Measurements from ENCODE around the gene FBXL15.

The FBXL15 gene

GRCh38 chr10:102413806-102414561 lies 6.7 kb upstream of the FBXL15 start:
- Histone ChIP-seq H3K23ac (ENCODE audit: low read length) (no peak overlapping the region), H2AK5ac (ENCODE audit: low read length) (no peak overlapping the region), H3K27ac (ENCODE audit: low read depth, low read length) (no peak overlapping the region), H3K4me1 (ENCODE audit: control insufficient read depth in 1 of 2, insufficient read depth in 2 of 2, low read length in 2 of 2) (peaks cover 6 to 8% of the 10 kb centered on the region in 2 experiments), H3K9ac (ENCODE audit: low read length) (no peak overlapping the region), H3K18ac (ENCODE audit: low read length) (no peak overlapping the region), H4K8ac (ENCODE audit: low read depth, low read length) (no peak overlapping the region), H3K4me3 (ENCODE audit: low read depth, low read length) (no peak overlapping the region), H2BK5ac (ENCODE audit: low read depth, low read length, poor library complexity) (no peak overlapping the region), H3K4ac (ENCODE audit: low read depth, low read length) (no peak overlapping the region), H2BK120ac (ENCODE audit: insufficient read depth, low read length, poor library complexity) (no peak overlapping the region), H2AFZ (ENCODE audit: insufficient read depth, low read length, poor library complexity) (no peak overlapping the region), H3K27me3 (ENCODE audit: insufficient read depth, low read length) (peaks cover 37% of the 10 kb centered on the region), H3K79me2 (ENCODE audit: control insufficient read depth, insufficient read depth, low read length, poor library complexity) (no peaks in the 10 kb centered on the region), H3K14ac (ENCODE audit: low read length) (no peak overlapping the region), H4K91ac (ENCODE audit: low read depth, low read length) (no peak overlapping the region), H3K4me2 (ENCODE audit: low read length) (no peak overlapping the region), H3K79me1 (ENCODE audit: low read length) (no peaks in the 10 kb centered on the region), H4K12ac (ENCODE audit: low read depth, low read length) (no peak overlapping the region), H3K36me3 (ENCODE audit: control insufficient read depth in 1 of 2, insufficient read depth in 2 of 2, low read length in 2 of 2) (no peaks in the 10 kb centered on the region), H2BK12ac (ENCODE audit: low read length) (no peak overlapping the region), H3K9me3 (ENCODE audit: insufficient read depth, low read depth, low read length) (peaks cover 8% of the 10 kb centered on the region)
- WGBS (ENCODE audit: extremely low coverage, insufficient coverage, insufficient read length), result no CpG with 5 or more reads among the region's 16 CpGs
- no peak for DNase-seq

- Histone ChIP-seq H2BK12ac (ENCODE audit: low read length) (no peak overlapping the region), H3K4ac (ENCODE audit: low read depth, low read length) (no peak overlapping the region), H3K9ac (ENCODE audit: low read length) (no peak overlapping the region), H3K27ac (ENCODE audit: low read depth, low read length) (no peak overlapping the region), H4K12ac (ENCODE audit: low read depth, low read length) (no peak overlapping the region), H4K91ac (ENCODE audit: low read depth, low read length) (no peak overlapping the region), H3K79me1 (ENCODE audit: low read length) (no peaks in the 10 kb centered on the region), H3K4me2 (ENCODE audit: low read length) (no peak overlapping the region), H2BK120ac (ENCODE audit: insufficient read depth, low read length, poor library complexity) (no peak overlapping the region), H2AK5ac (ENCODE audit: low read length) (no peak overlapping the region), H3K27me3 (ENCODE audit: insufficient read depth, low read length) (peaks cover 31% of the 10 kb centered on the region), H2BK5ac (ENCODE audit: low read depth, low read length, poor library complexity) (no peak overlapping the region), H3K79me2 (ENCODE audit: control insufficient read depth, insufficient read depth, low read length, poor library complexity) (no peaks in the 10 kb centered on the region), H3K23ac (ENCODE audit: low read length) (no peak overlapping the region), H3K18ac (ENCODE audit: low read length) (no peak overlapping the region), H3K4me3 (ENCODE audit: low read depth, low read length) (no peak overlapping the region), H3K14ac (ENCODE audit: low read length) (no peak overlapping the region), H3K36me3 (ENCODE audit: control insufficient read depth in 1 of 2, insufficient read depth in 2 of 2, low read length in 2 of 2) (no peaks in the 10 kb centered on the region), H3K4me1 (ENCODE audit: control insufficient read depth in 1 of 2, insufficient read depth in 2 of 2, low read length in 2 of 2) (peaks cover 9 to 15% of the 10 kb centered on the region in 2 experiments), H3K9me3 (ENCODE audit: insufficient read depth, low read depth, low read length) (peaks cover 8% of the 10 kb centered on the region), H4K8ac (ENCODE audit: low read depth, low read length) (no peak overlapping the region), H2AFZ (ENCODE audit: insufficient read depth, low read length, poor library complexity) (no peak overlapping the region)
- no CpG with 5 or more reads among the region's 20 CpGs for WGBS (ENCODE audit: extremely low coverage, insufficient coverage, insufficient read length)
- no peak for DNase-seq
Measured at GRCh38 chr10:102414749-102415148, 5.9 kb upstream of the FBXL15 start.

GRCh38 chr10:102416283-102416682 lies 4.4 kb upstream of the FBXL15 start:
- Histone ChIP-seq H3K23ac (ENCODE audit: low read length) (no peak overlapping the region), H4K12ac (ENCODE audit: low read depth, low read length) (no peak overlapping the region), H3K4me1 (ENCODE audit: control insufficient read depth in 1 of 2, insufficient read depth in 2 of 2, low read length in 2 of 2) (peaks cover 9 to 15% of the 10 kb centered on the region in 2 experiments), H3K27ac (ENCODE audit: low read depth, low read length) (no peak overlapping the region), H3K79me2 (ENCODE audit: control insufficient read depth, insufficient read depth, low read length, poor library complexity) (peaks cover 4% of the 10 kb centered on the region), H2BK5ac (ENCODE audit: low read depth, low read length, poor library complexity) (no peak overlapping the region), H2BK120ac (ENCODE audit: insufficient read depth, low read length, poor library complexity) (no peak overlapping the region), H2AFZ (ENCODE audit: insufficient read depth, low read length, poor library complexity) (no peak overlapping the region), H3K4me3 (ENCODE audit: low read depth, low read length) (no peak overlapping the region), H3K18ac (ENCODE audit: low read length) (no peak overlapping the region), H3K79me1 (ENCODE audit: low read length) (peaks cover 4% of the 10 kb centered on the region), H4K91ac (ENCODE audit: low read depth, low read length) (no peak overlapping the region), H3K9ac (ENCODE audit: low read length) (no peak overlapping the region), H3K36me3 (ENCODE audit: control insufficient read depth in 1 of 2, insufficient read depth in 2 of 2, low read length in 2 of 2) (no peaks in the 10 kb centered on the region), H3K4me2 (ENCODE audit: low read length) (no peak overlapping the region), H3K9me3 (ENCODE audit: insufficient read depth, low read depth, low read length) (peaks cover 5% of the 10 kb centered on the region), H3K14ac (ENCODE audit: low read length) (no peak overlapping the region), H3K27me3 (ENCODE audit: insufficient read depth, low read length) (peaks cover 16% of the 10 kb centered on the region), H3K4ac (ENCODE audit: low read depth, low read length) (no peak overlapping the region), H2AK5ac (ENCODE audit: low read length) (no peak overlapping the region), H4K8ac (ENCODE audit: low read depth, low read length) (no peak overlapping the region), H2BK12ac (ENCODE audit: low read length) (no peak overlapping the region)
- WGBS (ENCODE audit: extremely low coverage, insufficient coverage, insufficient read length), result no CpG with 5 or more reads among the region's 9 CpGs
- DNase-seq, result no peak

GRCh38 chr10:102416695-102417094 lies 3.9 kb upstream of the FBXL15 start:
- Histone ChIP-seq H4K91ac (ENCODE audit: low read depth, low read length) (no peak overlapping the region), H3K9me3 (ENCODE audit: insufficient read depth, low read depth, low read length) (peaks cover 5% of the 10 kb centered on the region), H3K4me3 (ENCODE audit: low read depth, low read length) (no peak overlapping the region), H3K23ac (ENCODE audit: low read length) (no peak overlapping the region), H2BK120ac (ENCODE audit: insufficient read depth, low read length, poor library complexity) (no peak overlapping the region), H3K27me3 (ENCODE audit: insufficient read depth, low read length) (peaks cover 12% of the 10 kb centered on the region), H4K12ac (ENCODE audit: low read depth, low read length) (no peak overlapping the region), H3K4me2 (ENCODE audit: low read length) (no peak overlapping the region), H3K79me1 (ENCODE audit: low read length) (peaks cover 4% of the 10 kb centered on the region), H3K4me1 (ENCODE audit: control insufficient read depth in 1 of 2, insufficient read depth in 2 of 2, low read length in 2 of 2) (peaks cover 9 to 16% of the 10 kb centered on the region in 2 experiments), H3K4ac (ENCODE audit: low read depth, low read length) (no peak overlapping the region), H2BK12ac (ENCODE audit: low read length) (no peak overlapping the region), H3K9ac (ENCODE audit: low read length) (no peak overlapping the region), H3K27ac (ENCODE audit: low read depth, low read length) (no peak overlapping the region), H3K79me2 (ENCODE audit: control insufficient read depth, insufficient read depth, low read length, poor library complexity) (peaks cover 4% of the 10 kb centered on the region), H3K14ac (ENCODE audit: low read length) (no peak overlapping the region), H3K36me3 (ENCODE audit: control insufficient read depth in 1 of 2, insufficient read depth in 2 of 2, low read length in 2 of 2) (no peaks in the 10 kb centered on the region), H2BK5ac (ENCODE audit: low read depth, low read length, poor library complexity) (no peak overlapping the region), H2AFZ (ENCODE audit: insufficient read depth, low read length, poor library complexity) (no peak overlapping the region), H4K8ac (ENCODE audit: low read depth, low read length) (no peak overlapping the region), H2AK5ac (ENCODE audit: low read length) (no peak overlapping the region), H3K18ac (ENCODE audit: low read length) (no peak overlapping the region)
- DNase-seq, result no peak
- WGBS (ENCODE audit: extremely low coverage, insufficient coverage, insufficient read length), result no CpG with 5 or more reads among the region's 20 CpGs

Data from trophoblast cell (in vitro differentiated cells and primary cell).